PC-9 (cell line): ENCODE results near the gene HTATIP2.

Experiments
- CTCF ChIP-seq: fragments of 200-600 bp; sonication (generic); conservative IDR thresholded peaks from 2 replicates; pipeline ENCODE4 v1.6.1; 2017; ENCODE audit warnings: mixed run types, antibody characterized with exemption, mild to moderate bottlenecking, moderate library complexity
- EZH2 ChIP-seq: fragments of 200-600 bp; sonication (generic); IDR thresholded peaks from 2 replicates; pipeline ENCODE4 v1.8.0; 2017; ENCODE audit warnings: antibody characterized with exemption, low read depth

DNA sequence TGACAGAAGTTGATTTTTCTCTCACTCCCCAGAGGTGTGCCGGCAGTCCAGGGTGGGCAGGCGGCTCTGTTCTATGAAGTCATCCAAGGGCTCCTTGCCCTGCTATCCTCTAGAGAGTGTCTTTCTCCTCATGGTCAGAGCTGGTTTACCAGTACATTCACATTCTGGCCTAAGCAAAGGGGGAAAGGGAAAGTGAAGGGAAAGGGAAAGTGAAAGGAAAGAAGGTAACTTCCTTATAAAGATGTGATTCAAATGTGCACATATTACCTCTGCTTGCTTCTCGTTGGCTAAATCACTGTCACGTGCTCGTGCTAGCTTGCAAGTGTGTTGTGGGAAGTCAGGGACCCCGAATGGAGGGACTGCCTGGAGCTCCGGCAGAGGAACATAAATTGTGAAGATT lies 2.9 kb upstream of the HTATIP2 start:
- no peak for TF ChIP-seq CTCF
- no peak for TF ChIP-seq EZH2
